ENCODE measurements around the gene OTUD4.

DNA sequence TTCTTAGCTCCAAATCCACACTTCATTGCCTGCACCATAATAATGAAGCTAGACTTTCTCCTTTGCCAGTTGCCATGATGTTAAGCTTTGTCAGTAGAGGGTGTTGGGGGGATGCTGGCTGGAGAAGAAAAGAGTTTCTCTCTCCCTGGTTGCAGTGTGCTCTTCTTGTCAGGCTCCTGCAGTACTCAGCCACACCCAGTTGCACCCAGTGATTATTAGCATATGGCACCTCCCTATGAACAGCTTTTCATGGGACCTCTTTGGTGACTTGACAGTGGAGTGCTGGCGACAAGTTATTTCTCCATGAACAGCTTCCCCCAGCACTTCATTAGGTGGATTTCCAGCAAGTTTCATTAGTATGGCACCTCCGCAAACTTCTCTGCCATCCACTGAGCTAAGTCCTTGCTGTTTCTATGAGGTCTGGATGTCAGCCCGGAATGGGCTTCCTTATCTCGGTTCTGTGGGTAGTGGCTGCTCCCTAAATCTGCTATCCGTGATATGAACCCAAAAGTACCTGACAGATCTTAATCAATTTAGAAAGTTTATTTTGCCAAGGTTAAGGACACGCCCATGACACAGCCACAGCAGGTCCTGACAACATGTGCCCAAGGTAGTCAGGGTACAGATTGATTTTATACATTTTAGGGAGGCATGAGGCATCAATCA is 18.8 kb upstream of the OTUD4 start:
- TF ChIP-seq, protein P1, sequence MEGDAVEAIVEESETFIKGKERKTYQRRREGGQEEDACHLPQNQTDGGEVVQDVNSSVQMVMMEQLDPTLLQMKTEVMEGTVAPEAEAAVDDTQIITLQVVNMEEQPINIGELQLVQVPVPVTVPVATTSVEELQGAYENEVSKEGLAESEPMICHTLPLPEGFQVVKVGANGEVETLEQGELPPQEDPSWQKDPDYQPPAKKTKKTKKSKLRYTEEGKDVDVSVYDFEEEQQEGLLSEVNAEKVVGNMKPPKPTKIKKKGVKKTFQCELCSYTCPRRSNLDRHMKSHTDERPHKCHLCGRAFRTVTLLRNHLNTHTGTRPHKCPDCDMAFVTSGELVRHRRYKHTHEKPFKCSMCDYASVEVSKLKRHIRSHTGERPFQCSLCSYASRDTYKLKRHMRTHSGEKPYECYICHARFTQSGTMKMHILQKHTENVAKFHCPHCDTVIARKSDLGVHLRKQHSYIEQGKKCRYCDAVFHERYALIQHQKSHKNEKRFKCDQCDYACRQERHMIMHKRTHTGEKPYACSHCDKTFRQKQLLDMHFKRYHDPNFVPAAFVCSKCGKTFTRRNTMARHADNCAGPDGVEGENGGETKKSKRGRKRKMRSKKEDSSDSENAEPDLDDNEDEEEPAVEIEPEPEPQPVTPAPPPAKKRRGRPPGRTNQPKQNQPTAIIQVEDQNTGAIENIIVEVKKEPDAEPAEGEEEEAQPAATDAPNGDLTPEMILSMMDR (IDR thresholded peaks at IDR 0.05): no peak
- no peak for TF ChIP-seq POLR2A (IDR thresholded peaks at IDR 0.05)
